WTC11 (cell line): ENCODE measurements around the gene POMT2. TPM values are rescaled to one million over a fixed set of nuclear protein-coding genes. Genes with fewer than 3 reads are reported as not detected.

Experiments
- ATAC-seq: fragments of 200-7000 bp; cut with Tn5 transposase; 2 replicates; pipeline ENCODE4 v1.10.0; 2021; ENCODE audit warnings: mild to moderate bottlenecking, moderate library complexity
- CTCF ChIA-PET: fragments of 300-600 bp; sonication (Branson Sonifier 250); formaldehyde crosslinking; loops from one replicate; lab custom pipeline; 2021; ENCODE audit warnings: antibody characterized with exemption; lab: Charles Lee
- POLR2A ChIA-PET: fragments of 350-600 bp; sonication (Branson Sonifier 250); formaldehyde crosslinking; loops from one replicate; lab custom pipeline; 2021; ENCODE audit warnings: antibody characterized with exemption; lab: Charles Lee
- DNase-seq: peaks from one replicate; pipeline ENCODE4 v3.0.0; 2021; ENCODE audit warnings: low spot score
- H3K27ac Mint-ChIP-seq: 2 replicates; pipeline ENCODE4 v1.8.0; 2021; ENCODE audit warnings: mixed read lengths
- H3K27me3 Mint-ChIP-seq: 2 replicates; pipeline ENCODE4 v1.8.0; 2021; ENCODE audit warnings: low read depth, mild to moderate bottlenecking, moderate library complexity, mixed read lengths
- H3K36me3 Mint-ChIP-seq: 2 replicates; pipeline ENCODE4 v1.8.0; 2021; ENCODE audit warnings: mixed read lengths
- H3K4me1 Mint-ChIP-seq: 2 replicates; pipeline ENCODE4 v1.8.0; 2022; ENCODE audit warnings: mixed read lengths
- H3K4me3 Mint-ChIP-seq: 2 replicates; pipeline ENCODE4 v1.8.0; 2021; ENCODE audit warnings: mild to moderate bottlenecking, moderate library complexity, mixed read lengths
- H3K9me3 Mint-ChIP-seq: 2 replicates; pipeline ENCODE4 v1.8.0; 2021; ENCODE audit warnings: mixed read lengths
- CREM ChIP-seq: sonication (generic); formaldehyde crosslinking; IDR thresholded peaks from 2 replicates; pipeline ENCODE4 v1.8.1; 2022; ENCODE audit warnings: mild to moderate bottlenecking, missing genetic modification reagents, moderate library complexity
- ETV6 ChIP-seq: sonication (generic); formaldehyde crosslinking; IDR thresholded peaks from 2 replicates; pipeline ENCODE4 v1.8.1; 2022; ENCODE audit warnings: mild to moderate bottlenecking, missing genetic modification reagents
- JAZF1 ChIP-seq: fragments of 250-450 bp; sonication (Bioruptor Pico); IDR thresholded peaks from 2 replicates; pipeline ENCODE4 v1.9.0; 2021; ENCODE audit warnings: moderate library complexity, mild to moderate bottlenecking, inconsistent platforms
- NFE2L1 ChIP-seq: sonication (generic); formaldehyde crosslinking; IDR thresholded peaks from 2 replicates; pipeline ENCODE4 v1.8.1; 2023; ENCODE audit warnings: missing genetic modification reagents
- RORB ChIP-seq: fragments of 250-450 bp; sonication (Bioruptor Pico); IDR thresholded peaks from 2 replicates; pipeline ENCODE4 v1.9.0; 2021; ENCODE audit warnings: mild to moderate bottlenecking
- SMAD4 ChIP-seq: sonication (generic); formaldehyde crosslinking; IDR thresholded peaks from 2 replicates; pipeline ENCODE4 v1.8.0; 2022; ENCODE audit warnings: mild to moderate bottlenecking, missing genetic modification reagents
- ZBTB21 ChIP-seq: sonication (generic); formaldehyde crosslinking; IDR thresholded peaks from 2 replicates; pipeline ENCODE4 v1.8.1; 2023; ENCODE audit warnings: mild to moderate bottlenecking, missing genetic modification reagents, borderline replicate concordance
- ZNF396 ChIP-seq: fragments of 250-450 bp; sonication (Bioruptor Pico); IDR thresholded peaks from 2 replicates; pipeline ENCODE4 v1.8.0; 2021; ENCODE audit warnings: mild to moderate bottlenecking, moderate library complexity, borderline replicate concordance
- ZNF671 ChIP-seq: fragments of 250-450 bp; sonication (Bioruptor Pico); IDR thresholded peaks from 2 replicates; pipeline ENCODE4 v1.8.0; 2021; ENCODE audit warnings: mild to moderate bottlenecking
- total RNA-seq: library from RNA; stranded (reverse); gene quantifications from 3 replicates; pipeline ENCODE4 v1.2.3, GENCODE V29; 2021
- TF ChIP-seq, protein P1 (sequence below): fragments of 200-600 bp; IDR thresholded peaks from 2 replicates; pipeline ENCODE4 v1.8.0; 2022; ENCODE audit warnings: antibody characterized with exemption
- TF ChIP-seq, protein P2 (sequence below): sonication (generic); formaldehyde crosslinking; IDR thresholded peaks from 2 replicates; pipeline ENCODE4 v1.8.0; 2023; ENCODE audit warnings: missing genetic modification reagents, mild to moderate bottlenecking, borderline replicate concordance
- TF ChIP-seq, protein P3 (sequence below): sonication (generic); formaldehyde crosslinking; conservative IDR thresholded peaks from 2 replicates; pipeline ENCODE4 v1.8.1; 2023; ENCODE audit warnings: mild to moderate bottlenecking, low read depth, missing genetic modification reagents, moderate library complexity
- TF ChIP-seq, protein P4 (sequence below): sonication (generic); formaldehyde crosslinking; IDR thresholded peaks from 2 replicates; pipeline ENCODE4 v1.8.1; 2023; ENCODE audit warnings: mild to moderate bottlenecking, moderate library complexity, missing genetic modification reagents
- TF ChIP-seq, protein P5 (sequence below): sonication (generic); formaldehyde crosslinking; IDR thresholded peaks from 2 replicates; pipeline ENCODE4 v1.8.0; 2022; ENCODE audit warnings: mild to moderate bottlenecking, missing genetic modification reagents
- TF ChIP-seq, protein P6 (sequence below): fragments of 250-450 bp; sonication (Bioruptor Pico); conservative IDR thresholded peaks from 2 replicates; pipeline ENCODE4 v1.9.0; 2021; ENCODE audit warnings: mild to moderate bottlenecking

The POMT2 gene
- total RNA-seq, 1 experiment from 2014 or later, result 38.7 TPM

DNA sequence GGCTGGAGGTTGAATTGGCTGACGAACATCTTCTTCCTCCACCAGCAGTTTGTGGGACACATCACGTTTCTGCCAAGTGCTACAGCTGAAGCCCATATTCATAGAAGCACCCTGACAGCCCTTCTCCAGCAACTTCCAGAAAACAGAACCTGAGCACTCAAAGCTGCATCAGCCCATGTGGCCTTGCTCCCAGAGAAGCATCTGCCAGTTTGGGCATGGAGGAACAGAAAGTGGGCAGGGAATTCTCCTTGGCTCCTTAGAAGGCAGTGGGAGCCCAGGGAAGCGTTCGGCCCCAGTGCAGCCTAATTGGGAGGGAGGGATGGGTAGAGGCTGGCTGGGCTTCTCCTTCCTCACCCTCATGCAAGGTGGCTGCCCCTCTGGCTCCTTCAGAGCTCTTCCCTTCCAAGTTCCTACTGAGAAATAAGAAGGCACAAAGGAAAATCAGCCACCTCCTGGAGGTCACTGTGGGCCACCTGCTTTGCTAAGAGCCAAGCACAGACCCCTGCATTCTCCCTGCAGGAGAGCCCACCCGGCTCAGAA is 45.6 kb downstream of the POMT2 start (continued):
- TF ChIP-seq, protein P1, sequence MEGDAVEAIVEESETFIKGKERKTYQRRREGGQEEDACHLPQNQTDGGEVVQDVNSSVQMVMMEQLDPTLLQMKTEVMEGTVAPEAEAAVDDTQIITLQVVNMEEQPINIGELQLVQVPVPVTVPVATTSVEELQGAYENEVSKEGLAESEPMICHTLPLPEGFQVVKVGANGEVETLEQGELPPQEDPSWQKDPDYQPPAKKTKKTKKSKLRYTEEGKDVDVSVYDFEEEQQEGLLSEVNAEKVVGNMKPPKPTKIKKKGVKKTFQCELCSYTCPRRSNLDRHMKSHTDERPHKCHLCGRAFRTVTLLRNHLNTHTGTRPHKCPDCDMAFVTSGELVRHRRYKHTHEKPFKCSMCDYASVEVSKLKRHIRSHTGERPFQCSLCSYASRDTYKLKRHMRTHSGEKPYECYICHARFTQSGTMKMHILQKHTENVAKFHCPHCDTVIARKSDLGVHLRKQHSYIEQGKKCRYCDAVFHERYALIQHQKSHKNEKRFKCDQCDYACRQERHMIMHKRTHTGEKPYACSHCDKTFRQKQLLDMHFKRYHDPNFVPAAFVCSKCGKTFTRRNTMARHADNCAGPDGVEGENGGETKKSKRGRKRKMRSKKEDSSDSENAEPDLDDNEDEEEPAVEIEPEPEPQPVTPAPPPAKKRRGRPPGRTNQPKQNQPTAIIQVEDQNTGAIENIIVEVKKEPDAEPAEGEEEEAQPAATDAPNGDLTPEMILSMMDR, result no peak
- TF ChIP-seq ETV6 (CRISPR knock-in tag), result no peak
- no peak for TF ChIP-seq NFE2L1
- TF ChIP-seq ZNF671 (CRISPR knock-in tag), result no peak
- TF ChIP-seq JAZF1 (CRISPR knock-in tag), result no peak
- TF ChIP-seq, protein P2, sequence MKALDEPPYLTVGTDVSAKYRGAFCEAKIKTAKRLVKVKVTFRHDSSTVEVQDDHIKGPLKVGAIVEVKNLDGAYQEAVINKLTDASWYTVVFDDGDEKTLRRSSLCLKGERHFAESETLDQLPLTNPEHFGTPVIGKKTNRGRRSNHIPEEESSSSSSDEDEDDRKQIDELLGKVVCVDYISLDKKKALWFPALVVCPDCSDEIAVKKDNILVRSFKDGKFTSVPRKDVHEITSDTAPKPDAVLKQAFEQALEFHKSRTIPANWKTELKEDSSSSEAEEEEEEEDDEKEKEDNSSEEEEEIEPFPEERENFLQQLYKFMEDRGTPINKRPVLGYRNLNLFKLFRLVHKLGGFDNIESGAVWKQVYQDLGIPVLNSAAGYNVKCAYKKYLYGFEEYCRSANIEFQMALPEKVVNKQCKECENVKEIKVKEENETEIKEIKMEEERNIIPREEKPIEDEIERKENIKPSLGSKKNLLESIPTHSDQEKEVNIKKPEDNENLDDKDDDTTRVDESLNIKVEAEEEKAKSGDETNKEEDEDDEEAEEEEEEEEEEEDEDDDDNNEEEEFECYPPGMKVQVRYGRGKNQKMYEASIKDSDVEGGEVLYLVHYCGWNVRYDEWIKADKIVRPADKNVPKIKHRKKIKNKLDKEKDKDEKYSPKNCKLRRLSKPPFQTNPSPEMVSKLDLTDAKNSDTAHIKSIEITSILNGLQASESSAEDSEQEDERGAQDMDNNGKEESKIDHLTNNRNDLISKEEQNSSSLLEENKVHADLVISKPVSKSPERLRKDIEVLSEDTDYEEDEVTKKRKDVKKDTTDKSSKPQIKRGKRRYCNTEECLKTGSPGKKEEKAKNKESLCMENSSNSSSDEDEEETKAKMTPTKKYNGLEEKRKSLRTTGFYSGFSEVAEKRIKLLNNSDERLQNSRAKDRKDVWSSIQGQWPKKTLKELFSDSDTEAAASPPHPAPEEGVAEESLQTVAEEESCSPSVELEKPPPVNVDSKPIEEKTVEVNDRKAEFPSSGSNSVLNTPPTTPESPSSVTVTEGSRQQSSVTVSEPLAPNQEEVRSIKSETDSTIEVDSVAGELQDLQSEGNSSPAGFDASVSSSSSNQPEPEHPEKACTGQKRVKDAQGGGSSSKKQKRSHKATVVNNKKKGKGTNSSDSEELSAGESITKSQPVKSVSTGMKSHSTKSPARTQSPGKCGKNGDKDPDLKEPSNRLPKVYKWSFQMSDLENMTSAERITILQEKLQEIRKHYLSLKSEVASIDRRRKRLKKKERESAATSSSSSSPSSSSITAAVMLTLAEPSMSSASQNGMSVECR, result no peak
- TF ChIP-seq, protein P3, sequence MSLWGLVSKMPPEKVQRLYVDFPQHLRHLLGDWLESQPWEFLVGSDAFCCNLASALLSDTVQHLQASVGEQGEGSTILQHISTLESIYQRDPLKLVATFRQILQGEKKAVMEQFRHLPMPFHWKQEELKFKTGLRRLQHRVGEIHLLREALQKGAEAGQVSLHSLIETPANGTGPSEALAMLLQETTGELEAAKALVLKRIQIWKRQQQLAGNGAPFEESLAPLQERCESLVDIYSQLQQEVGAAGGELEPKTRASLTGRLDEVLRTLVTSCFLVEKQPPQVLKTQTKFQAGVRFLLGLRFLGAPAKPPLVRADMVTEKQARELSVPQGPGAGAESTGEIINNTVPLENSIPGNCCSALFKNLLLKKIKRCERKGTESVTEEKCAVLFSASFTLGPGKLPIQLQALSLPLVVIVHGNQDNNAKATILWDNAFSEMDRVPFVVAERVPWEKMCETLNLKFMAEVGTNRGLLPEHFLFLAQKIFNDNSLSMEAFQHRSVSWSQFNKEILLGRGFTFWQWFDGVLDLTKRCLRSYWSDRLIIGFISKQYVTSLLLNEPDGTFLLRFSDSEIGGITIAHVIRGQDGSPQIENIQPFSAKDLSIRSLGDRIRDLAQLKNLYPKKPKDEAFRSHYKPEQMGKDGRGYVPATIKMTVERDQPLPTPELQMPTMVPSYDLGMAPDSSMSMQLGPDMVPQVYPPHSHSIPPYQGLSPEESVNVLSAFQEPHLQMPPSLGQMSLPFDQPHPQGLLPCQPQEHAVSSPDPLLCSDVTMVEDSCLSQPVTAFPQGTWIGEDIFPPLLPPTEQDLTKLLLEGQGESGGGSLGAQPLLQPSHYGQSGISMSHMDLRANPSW (CRISPR knock-in tag), result no peak
- no peak for TF ChIP-seq RORB (CRISPR knock-in tag)
- TF ChIP-seq, protein P4, sequence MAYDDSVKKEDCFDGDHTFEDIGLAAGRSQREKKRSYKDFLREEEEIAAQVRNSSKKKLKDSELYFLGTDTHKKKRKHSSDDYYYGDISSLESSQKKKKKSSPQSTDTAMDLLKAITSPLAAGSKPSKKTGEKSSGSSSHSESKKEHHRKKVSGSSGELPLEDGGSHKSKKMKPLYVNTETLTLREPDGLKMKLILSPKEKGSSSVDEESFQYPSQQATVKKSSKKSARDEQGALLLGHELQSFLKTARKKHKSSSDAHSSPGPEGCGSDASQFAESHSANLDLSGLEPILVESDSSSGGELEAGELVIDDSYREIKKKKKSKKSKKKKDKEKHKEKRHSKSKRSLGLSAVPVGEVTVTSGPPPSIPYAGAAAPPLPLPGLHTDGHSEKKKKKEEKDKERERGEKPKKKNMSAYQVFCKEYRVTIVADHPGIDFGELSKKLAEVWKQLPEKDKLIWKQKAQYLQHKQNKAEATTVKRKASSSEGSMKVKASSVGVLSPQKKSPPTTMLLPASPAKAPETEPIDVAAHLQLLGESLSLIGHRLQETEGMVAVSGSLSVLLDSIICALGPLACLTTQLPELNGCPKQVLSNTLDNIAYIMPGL (CRISPR knock-in tag), result no peak

DNA sequence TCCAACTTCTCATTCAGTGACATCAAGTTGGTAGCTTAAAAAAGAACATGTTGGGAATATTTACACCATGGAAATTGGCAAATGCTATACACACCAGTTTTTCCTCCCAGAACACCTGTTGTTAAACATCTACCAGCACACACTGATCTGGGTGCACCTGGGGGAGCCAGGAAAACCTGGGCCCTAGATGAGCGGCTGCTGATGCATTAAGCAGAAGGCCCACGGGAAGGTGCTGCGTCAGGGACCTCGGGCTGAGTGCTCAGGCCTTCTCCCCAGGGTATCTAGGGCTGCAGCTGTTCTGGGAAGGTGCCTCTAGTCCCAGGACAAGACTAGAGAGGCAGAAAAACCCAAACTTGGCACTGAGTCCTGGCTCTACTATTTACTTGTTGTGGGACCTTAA is 46.9 kb downstream of the POMT2 start:
- CTCF ChIA-PET, result interaction anchor here (3.4 to 4.7 kb wide), 2 partner anchors 42 to 60 kb away, joined by 18 to 19 read pairs; no protein-coding TSS in a partner anchor
- Mint-ChIP-seq H3K9me3 (no peaks in the 10 kb centered on the region), H3K4me3 (no peak overlapping the region), H3K27ac (no peak overlapping the region), H3K27me3 (peaks cover 50% of the 10 kb centered on the region), H3K36me3 (no peaks in the 10 kb centered on the region), H3K4me1 (peaks cover 8% of the 10 kb centered on the region)
- no peak for ATAC-seq
- POLR2A ChIA-PET, result no interaction called here
- TF ChIP-seq ZBTB21 (CRISPR knock-in tag) (no peak), SMAD4 (CRISPR knock-in tag) (no peak), CREM (CRISPR knock-in tag) (no peak), ZNF396 (CRISPR knock-in tag) (no peak)
- TF ChIP-seq, protein P1, result no peak
- TF ChIP-seq, protein P5, sequence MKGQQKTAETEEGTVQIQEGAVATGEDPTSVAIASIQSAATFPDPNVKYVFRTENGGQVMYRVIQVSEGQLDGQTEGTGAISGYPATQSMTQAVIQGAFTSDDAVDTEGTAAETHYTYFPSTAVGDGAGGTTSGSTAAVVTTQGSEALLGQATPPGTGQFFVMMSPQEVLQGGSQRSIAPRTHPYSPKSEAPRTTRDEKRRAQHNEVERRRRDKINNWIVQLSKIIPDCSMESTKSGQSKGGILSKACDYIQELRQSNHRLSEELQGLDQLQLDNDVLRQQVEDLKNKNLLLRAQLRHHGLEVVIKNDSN (CRISPR knock-in tag), result no peak
- TF ChIP-seq, protein P4 (CRISPR knock-in tag), result no peak
- TF ChIP-seq, protein P6, sequence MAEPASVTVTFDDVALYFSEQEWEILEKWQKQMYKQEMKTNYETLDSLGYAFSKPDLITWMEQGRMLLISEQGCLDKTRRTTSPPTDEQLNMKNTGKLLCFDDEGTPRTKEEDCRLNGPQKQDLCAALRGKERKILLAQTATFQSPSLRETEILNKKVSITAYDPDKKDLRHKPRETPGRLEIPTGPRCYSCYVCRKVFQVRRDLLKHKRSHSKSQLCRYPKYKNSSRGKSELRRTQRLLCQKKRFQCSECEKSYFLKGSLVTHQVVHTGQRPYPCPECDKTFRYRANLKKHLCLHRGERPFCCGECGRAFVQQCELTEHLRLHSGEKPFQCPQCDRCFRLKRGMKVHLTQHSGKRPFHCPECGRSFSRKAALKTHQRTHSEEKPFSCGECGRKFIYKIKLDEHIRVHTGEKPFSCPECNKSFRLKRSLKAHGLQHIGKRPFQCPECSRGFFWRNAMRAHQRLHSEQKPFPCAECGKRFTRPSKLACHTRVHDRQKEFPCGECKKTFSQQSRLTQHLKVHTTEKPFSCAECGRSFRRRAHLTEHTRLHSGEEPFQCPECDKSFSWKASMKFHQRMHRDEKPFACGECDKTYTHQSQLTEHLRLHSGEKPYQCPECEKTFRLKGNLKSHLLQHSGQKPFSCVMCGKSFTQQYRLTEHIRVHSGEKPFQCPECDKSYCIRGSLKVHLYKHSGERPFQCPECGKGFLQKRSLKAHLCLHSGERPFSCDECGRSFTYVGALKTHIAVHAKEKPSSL (CRISPR knock-in tag), result no peak
- DNase-seq, result no peak
